Retinal pigment epithelial cell (primary cell): ENCODE measurements around the gene LAMA2.

Experiments used
- DNase-seq: peaks from one replicate; pipeline ENCODE4 v3.0.0-alpha.2; 2010; ENCODE audit warnings: low read depth
- H3K4me3 ChIP-seq: 2 replicates; pipeline ENCODE4 v1.5.1; 2011; ENCODE audit warnings: mild to moderate bottlenecking, low read length, control low read depth, moderate library complexity
- TF ChIP-seq, protein P1 (sequence below): conservative IDR thresholded peaks from 2 replicates; pipeline ENCODE4 v1.5.1; 2011; ENCODE audit warnings: low read depth, low read length, control low read depth, inconsistent platforms

LAMA2 gene

DNA sequence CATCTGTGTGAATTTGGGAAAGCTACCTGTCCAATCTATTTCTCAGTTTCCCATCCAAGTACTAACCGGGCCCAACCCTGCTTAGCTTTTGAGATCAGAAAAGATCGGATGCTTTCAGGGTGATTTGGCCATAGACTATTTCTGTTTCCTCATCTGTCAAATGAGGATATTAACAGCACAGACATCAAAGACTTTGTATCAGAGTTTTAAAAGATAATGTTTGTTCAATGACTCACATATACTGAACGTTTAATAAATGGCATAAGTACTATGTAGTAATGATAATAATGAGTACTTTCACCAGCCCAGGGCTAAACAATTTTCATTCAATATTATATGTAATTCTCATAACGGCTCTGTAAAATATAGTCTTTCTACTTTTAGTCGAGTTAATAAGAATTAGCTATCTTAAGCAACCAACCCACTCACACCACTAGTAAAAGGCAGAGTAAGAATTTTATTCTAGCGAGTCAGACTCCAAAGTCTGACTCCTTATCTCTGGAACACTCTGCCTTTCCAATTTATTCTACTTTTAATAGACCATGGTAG, 610.5 kb downstream of the LAMA2 start:
- DNase-seq: peak; percentile 18
- H3K4me3 ChIP-seq: no peak overlapping the region
- TF ChIP-seq, protein P1, sequence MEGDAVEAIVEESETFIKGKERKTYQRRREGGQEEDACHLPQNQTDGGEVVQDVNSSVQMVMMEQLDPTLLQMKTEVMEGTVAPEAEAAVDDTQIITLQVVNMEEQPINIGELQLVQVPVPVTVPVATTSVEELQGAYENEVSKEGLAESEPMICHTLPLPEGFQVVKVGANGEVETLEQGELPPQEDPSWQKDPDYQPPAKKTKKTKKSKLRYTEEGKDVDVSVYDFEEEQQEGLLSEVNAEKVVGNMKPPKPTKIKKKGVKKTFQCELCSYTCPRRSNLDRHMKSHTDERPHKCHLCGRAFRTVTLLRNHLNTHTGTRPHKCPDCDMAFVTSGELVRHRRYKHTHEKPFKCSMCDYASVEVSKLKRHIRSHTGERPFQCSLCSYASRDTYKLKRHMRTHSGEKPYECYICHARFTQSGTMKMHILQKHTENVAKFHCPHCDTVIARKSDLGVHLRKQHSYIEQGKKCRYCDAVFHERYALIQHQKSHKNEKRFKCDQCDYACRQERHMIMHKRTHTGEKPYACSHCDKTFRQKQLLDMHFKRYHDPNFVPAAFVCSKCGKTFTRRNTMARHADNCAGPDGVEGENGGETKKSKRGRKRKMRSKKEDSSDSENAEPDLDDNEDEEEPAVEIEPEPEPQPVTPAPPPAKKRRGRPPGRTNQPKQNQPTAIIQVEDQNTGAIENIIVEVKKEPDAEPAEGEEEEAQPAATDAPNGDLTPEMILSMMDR: no peak

DNA sequence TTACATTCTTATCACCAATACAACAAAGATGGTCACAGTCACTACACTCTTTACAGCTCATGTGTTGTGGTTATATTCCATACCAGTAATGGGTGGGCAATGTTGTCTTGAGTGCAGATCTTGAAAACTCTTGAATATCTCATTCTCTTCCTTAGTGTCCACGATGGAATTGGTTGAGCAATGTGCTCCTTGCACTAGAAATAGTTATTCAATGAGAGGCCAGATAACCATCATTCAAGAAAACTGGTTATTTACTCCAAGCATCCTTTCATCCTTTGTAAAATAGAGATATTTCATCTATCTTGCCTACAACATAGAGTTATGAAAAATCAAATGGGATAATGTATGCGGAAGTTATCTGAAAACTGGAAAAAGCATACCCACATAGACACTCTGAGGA, 611.2 kb downstream of the LAMA2 start:
- DNase-seq: no peak
- TF ChIP-seq, protein P1: no peak
- H3K4me3 ChIP-seq: no peak overlapping the region

DNA sequence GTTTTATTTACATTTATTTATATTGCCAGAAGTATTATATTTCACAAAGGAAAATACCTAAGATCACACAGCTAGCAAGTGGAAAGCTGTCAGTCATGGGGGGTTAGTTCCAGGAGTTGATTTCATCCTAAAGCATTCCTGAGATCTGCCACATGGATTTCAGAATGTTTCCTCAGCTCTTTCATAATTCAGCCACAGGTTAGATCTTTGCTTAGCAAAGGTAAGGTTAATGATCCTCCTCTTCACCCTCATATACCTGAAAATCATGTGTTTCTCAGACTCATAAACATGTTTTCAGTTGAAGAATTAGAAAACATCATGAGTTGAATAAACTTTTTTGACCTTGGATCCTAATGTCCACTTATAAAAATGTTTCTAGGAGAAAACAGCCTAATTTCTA, 611.6 kb downstream of the LAMA2 start:
- TF ChIP-seq, protein P1: no peak

DNA sequence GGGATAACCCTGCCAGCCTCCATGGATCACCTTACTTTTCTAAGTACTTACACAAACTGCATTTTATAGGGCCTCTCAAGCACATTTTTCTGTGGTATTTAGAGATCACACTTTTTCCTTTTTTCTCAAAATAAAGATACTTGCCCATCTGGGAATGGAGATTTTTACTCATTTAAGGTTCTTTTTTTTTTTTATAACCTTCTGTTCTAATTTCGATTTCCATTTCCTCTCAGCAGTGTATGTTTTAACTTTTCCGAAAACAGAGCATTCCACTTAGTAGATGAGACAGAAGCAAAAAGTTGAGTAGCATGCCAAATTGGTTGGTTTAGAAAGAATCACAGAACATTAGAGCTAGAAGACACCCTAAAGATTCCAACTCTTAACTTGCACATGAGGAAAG, 612.7 kb downstream of the LAMA2 start:
- H3K4me3 ChIP-seq: no peak overlapping the region
- TF ChIP-seq, protein P1: no peak
- DNase-seq: no peak

More for the DNA sequence above, 611.6 kb downstream of the LAMA2 start:
- no peak overlapping the region for H3K4me3 ChIP-seq
- DNase-seq: no peak

DNA sequence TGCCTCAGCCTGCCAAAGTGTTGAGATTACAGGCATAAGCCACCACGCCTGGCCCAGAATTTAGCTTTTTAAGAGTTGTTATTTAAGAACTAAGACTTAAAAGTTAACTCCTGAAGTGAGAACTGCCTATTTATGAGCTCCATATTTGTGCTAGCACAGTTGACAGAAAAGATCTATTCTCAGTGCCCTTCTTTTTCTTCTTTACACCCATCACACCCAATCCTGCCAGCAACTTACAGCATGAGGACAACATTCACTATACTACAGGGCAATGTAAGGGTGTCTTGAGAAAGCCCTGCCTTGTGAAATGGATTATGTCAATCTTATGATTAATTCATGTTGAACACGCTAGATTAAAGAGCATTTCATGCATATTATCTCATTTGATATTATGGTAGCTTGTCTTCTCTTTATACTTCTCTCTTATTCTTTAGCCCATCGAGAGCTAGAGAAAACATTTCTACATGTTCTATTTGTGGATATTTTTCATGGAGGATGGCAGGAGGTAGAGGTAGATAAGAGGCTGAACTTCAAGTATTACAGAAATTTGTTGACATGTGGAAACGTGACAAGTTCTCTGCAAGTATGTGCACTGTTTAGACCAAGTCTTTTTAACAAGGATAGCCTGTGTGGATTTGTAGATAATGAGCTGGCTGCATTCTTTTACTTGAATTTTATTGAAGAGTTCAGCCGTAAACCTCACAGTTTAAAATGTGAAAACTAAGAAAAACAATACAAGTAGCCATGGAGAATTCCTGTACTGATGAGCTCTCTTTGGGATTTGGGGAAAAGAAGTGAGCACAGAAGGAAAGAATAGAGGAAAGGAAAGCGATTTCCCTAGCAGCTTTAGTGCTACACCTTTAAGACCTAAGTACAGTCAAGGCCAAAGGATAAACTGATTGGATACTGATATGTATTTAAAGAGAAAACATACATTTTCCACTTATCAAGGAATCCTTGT, 614.8 kb downstream of the LAMA2 start:
- H3K4me3 ChIP-seq: no peak overlapping the region
- peak; percentile 54 for DNase-seq
- TF ChIP-seq, protein P1: no peak

DNA sequence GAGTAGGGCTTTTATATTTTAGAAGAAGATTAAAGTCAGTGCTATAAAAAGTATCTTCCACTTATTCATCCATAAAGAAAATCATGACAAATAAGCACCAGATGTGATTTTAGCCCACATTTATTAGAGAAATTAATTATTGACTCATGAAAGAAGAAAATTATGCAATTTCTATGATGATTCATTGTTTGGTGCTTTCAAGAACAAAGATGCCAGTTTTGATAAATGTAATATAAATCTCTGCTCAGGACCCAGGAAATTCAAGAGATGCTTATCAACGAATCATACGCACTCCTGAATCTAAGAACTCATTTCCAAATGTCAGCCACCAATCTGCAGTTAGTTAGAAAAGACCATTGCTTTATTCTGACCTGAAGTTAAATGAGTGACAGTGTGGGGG, 615.6 kb downstream of the LAMA2 start:
- H3K4me3 ChIP-seq: peak overlapping the region; percentile 29

More for the DNA sequence above, 615.6 kb downstream of the LAMA2 start:
- TF ChIP-seq, protein P1: no peak
- peak; percentile 48 for DNase-seq
